ENCODE results near the gene FAM193B. TPM values are rescaled to one million over a fixed set of nuclear protein-coding genes. Genes with fewer than 3 reads are reported as not detected.
A peak's percentile ranks its signal among the peaks of the same experiment; 100 is the strongest.

FAM193B gene
- total and polyA plus RNA-seq, 4 experiments from 2014 or later, result 1.9 to 252 (median 120) TPM

GRCh38 chr5:177600508-177601018 is 46.2 kb upstream of the FAM193B start:
- peak in 1 of 5 donors; percentile 15 for DNase-seq
- POLR2A ChIA-PET (ENCODE audit: partially characterized antibody), result interaction anchor here (1.0 to 2.8 kb wide), 5 partner anchors 8 to 604 kb away, joined by 3 to 10 read pairs (median 3); partner anchors contain the start of genes HNRNPAB, NHP2 and TMED9
- Mint-ChIP-seq H3K4me3 (peak overlapping the region; percentile 92 to 99 (median 94)), H3K9me3 (peaks cover 0 to 3% (median 0%) of the 10 kb centered on the region in 8 donors), H3K27ac (peak overlapping the region; percentile 84 to 99 (median 94)), H3K27me3 (no peaks in the 10 kb centered on the region), H3K4me1 (peaks cover 18 to 46% (median 35%) of the 10 kb centered on the region in 4 donors), H3K36me3 (peaks cover 10 to 36% of the 10 kb centered on the region in 2 donors)
- no peaks in the 10 kb centered on the region for H3K9me3 ChIP-seq (ENCODE audit: control insufficient read depth in 1 of 2, low read length in 2 of 2)
- peak overlapping the region; percentile 79 to 87 for H3K4me3 ChIP-seq (ENCODE audit: low read length in 2 of 2)
- CTCF ChIA-PET (ENCODE audit: partially characterized antibody), result no interaction called here
- intact Hi-C loops (cut with micrococcal nuclease), result loop anchor here (1.0 kb wide), 3 partner anchors 8 to 83 kb away; partner anchors contain the start of genes FAM193B and TMED9
- H3K36me3 ChIP-seq (ENCODE audit: insufficient read depth, low read length), result peaks cover 4% of the 10 kb centered on the region
- H3K27me3 ChIP-seq (ENCODE audit: insufficient read depth, low read length), result no peaks in the 10 kb centered on the region
- peak overlapping the region; percentile 60 for H3K27ac ChIP-seq (ENCODE audit: low read depth, low read length)
- peaks cover 29% of the 10 kb centered on the region for H3K4me1 ChIP-seq (ENCODE audit: insufficient read depth, low read length)

DNA sequence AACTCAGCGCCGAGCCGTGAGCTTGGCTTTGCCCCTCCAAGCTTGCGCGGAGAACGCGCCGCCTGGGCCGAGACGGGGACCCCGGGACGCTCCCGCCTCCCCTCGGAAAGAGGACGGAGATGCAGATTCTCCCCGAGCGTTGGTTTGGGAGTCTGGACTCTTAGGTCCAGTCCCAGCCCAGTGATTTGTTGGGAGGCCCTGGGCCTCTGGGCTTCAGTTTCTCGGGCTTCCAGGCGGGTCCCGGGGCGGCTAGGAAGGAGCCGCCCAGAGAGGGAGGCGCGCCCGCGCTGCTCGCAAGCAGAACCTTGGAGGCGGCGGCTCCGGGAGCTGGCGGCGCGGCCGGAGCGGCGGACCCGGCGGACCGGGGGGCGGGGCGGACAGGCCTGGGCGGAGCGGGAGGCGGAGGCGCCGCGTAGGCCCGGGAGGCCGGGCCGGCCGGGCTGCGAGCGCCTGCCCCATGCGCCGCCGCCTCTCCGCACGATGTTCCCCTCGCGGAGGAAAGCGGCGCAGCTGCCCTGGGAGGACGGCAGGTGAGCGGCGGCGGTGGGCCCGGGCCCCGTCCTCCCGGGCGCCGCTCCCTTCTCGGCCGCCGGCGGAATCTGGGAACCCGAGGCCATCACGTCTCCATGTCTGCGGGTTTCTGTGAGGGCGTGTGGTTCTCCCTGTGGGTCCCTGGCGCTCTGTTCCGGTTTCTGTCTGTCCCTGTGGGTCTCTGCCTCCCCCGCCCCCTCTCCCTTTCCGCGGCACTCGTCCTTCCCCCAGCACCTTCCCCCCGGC is 45.6 kb upstream of the FAM193B start, which contains the start of gene B4GALT7:
B4GALT7 (plus strand) TSS at position 402 of the 777 bp plus-strand sequence; CDS start at position 481, 79 bp downstream.
- Histone ChIP-seq H3K9me3 (ENCODE audit: control insufficient read depth in 1 of 2, low read length in 2 of 2) (no peaks in the 10 kb centered on the region), H3K4me1 (ENCODE audit: insufficient read depth, low read length) (peaks cover 29% of the 10 kb centered on the region), H3K36me3 (ENCODE audit: insufficient read depth, low read length) (peaks cover 10% of the 10 kb centered on the region), H3K4me3 (ENCODE audit: low read length in 2 of 2) (peak within 1 kb of the TSS; percentile 79 to 87), H3K27me3 (ENCODE audit: insufficient read depth, low read length) (no peaks in the 10 kb centered on the region), H3K27ac (ENCODE audit: low read depth, low read length) (peak within 1 kb of the TSS; percentile 63)
- no peaks in the 10 kb centered on the region for H3K27me3 Mint-ChIP-seq
- H3K4me1 Mint-ChIP-seq, result peaks cover 17 to 46% (median 34%) of the 10 kb centered on the region in 4 donors
- H3K36me3 Mint-ChIP-seq, result peaks cover 12 to 33% of the 10 kb centered on the region in 2 donors
- peak within 1 kb of the TSS; percentile 85 to 99 (median 94) for H3K27ac Mint-ChIP-seq
- H3K4me3 Mint-ChIP-seq, result peak within 1 kb of the TSS; percentile 92 to 99 (median 94)
- intact Hi-C loops (cut with micrococcal nuclease), result loop anchor here (1.0 kb wide), 3 partner anchors 8 to 83 kb away; partner anchors contain the start of genes FAM193B and TMED9
- DNase-seq, result peak; percentile 72 to 85 (median 83)
- peaks cover 0 to 3% (median 0%) of the 10 kb centered on the region in 8 donors for H3K9me3 Mint-ChIP-seq
- ChIA-PET CTCF (ENCODE audit: partially characterized antibody) (interaction anchor here (0.6 to 1.1 kb wide), 3 partner anchors 9 to 348 kb away, joined by 3 to 4 read pairs (median 3); no protein-coding TSS in a partner anchor), POLR2A (ENCODE audit: partially characterized antibody) (interaction anchor here (0.6 to 2.8 kb wide), 11 partner anchors 8 to 604 kb away, joined by 3 to 10 read pairs (median 3); partner anchors contain the start of genes DDX41, HNRNPAB, LMAN2 and NHP2)

- Histone ChIP-seq H3K27me3 (ENCODE audit: insufficient read depth, low read length) (no peaks in the 10 kb centered on the region), H3K9me3 (ENCODE audit: control insufficient read depth in 1 of 2, low read length in 2 of 2) (no peaks in the 10 kb centered on the region), H3K4me1 (ENCODE audit: insufficient read depth, low read length) (peaks cover 38% of the 10 kb centered on the region), H3K36me3 (ENCODE audit: insufficient read depth, low read length) (peaks cover 24% of the 10 kb centered on the region), H3K4me3 (ENCODE audit: low read length in 2 of 2) (no peak overlapping the region), H3K27ac (ENCODE audit: low read depth, low read length) (no peak overlapping the region)
- ChIA-PET POLR2A (ENCODE audit: partially characterized antibody) (interaction anchor here (0.7 to 2.8 kb wide), 3 partner anchors 9 to 606 kb away, joined by 3 to 8 read pairs (median 6); partner anchors contain the start of genes HNRNPAB and LMAN2), CTCF (ENCODE audit: partially characterized antibody) (interaction anchor here (1.0 to 2.4 kb wide), 3 partner anchors 9 to 209 kb away, joined by 3 to 7 read pairs (median 3); no protein-coding TSS in a partner anchor)
- peaks cover 0 to 3% (median 0%) of the 10 kb centered on the region in 8 donors for H3K9me3 Mint-ChIP-seq
- H3K36me3 Mint-ChIP-seq, result peaks cover 26 to 40% of the 10 kb centered on the region in 2 donors
- peak overlapping the region; percentile 60 to 87 (median 80) for H3K4me3 Mint-ChIP-seq
- intact Hi-C loops (cut with micrococcal nuclease), result no loop called here
- H3K27ac Mint-ChIP-seq, result peak overlapping the region in 6 of 7 donors; percentile 36 to 85 (median 50)
- H3K27me3 Mint-ChIP-seq, result no peaks in the 10 kb centered on the region
- peaks cover 21 to 46% (median 37%) of the 10 kb centered on the region in 4 donors for H3K4me1 Mint-ChIP-seq
- DNase-seq, result no peak
Observed at GRCh38 chr5:177598477-177598876, 44.1 kb upstream of the FAM193B start.

- Mint-ChIP-seq H3K4me3 (peak overlapping the region in 1 of 8 donors; percentile 45), H3K27ac (peak overlapping the region in 3 of 7 donors; percentile 3 to 49 (median 30)), H3K9me3 (peaks cover 0 to 3% (median 0%) of the 10 kb centered on the region in 8 donors), H3K36me3 (peaks cover 32 to 39% of the 10 kb centered on the region in 2 donors), H3K4me1 (peaks cover 28 to 56% (median 42%) of the 10 kb centered on the region in 4 donors), H3K27me3 (no peaks in the 10 kb centered on the region)
- intact Hi-C loops (cut with micrococcal nuclease), result no loop called here
- H3K4me3 ChIP-seq (ENCODE audit: low read length in 2 of 2), result no peak overlapping the region
- ChIA-PET POLR2A (ENCODE audit: partially characterized antibody) (interaction anchor here (0.8 kb wide), 1 partner anchor 10 kb away, joined by 3 read pairs; no protein-coding TSS in a partner anchor), CTCF (ENCODE audit: partially characterized antibody) (interaction anchor here (2.4 kb wide), 1 partner anchor 11 kb away, joined by 7 read pairs; no protein-coding TSS in a partner anchor)
- H3K27ac ChIP-seq (ENCODE audit: low read depth, low read length), result no peak overlapping the region
- H3K4me1 ChIP-seq (ENCODE audit: insufficient read depth, low read length), result peaks cover 44% of the 10 kb centered on the region
- H3K36me3 ChIP-seq (ENCODE audit: insufficient read depth, low read length), result peaks cover 27% of the 10 kb centered on the region
- no peaks in the 10 kb centered on the region for H3K27me3 ChIP-seq (ENCODE audit: insufficient read depth, low read length)
- no peak for DNase-seq
- no peaks in the 10 kb centered on the region for H3K9me3 ChIP-seq (ENCODE audit: control insufficient read depth in 1 of 2, low read length in 2 of 2)
Observed at GRCh38 chr5:177596775-177597238, 42.4 kb upstream of the FAM193B start.

- Histone ChIP-seq H3K4me3 (ENCODE audit: low read length in 2 of 2) (no peak overlapping the region), H3K27me3 (ENCODE audit: insufficient read depth, low read length) (no peaks in the 10 kb centered on the region), H3K4me1 (ENCODE audit: insufficient read depth, low read length) (peaks cover 45% of the 10 kb centered on the region), H3K36me3 (ENCODE audit: insufficient read depth, low read length) (peaks cover 27% of the 10 kb centered on the region), H3K9me3 (ENCODE audit: control insufficient read depth in 1 of 2, low read length in 2 of 2) (no peaks in the 10 kb centered on the region), H3K27ac (ENCODE audit: low read depth, low read length) (no peak overlapping the region)
- Mint-ChIP-seq H3K27ac (peak overlapping the region in 4 of 7 donors; percentile 17 to 49 (median 34)), H3K27me3 (no peaks in the 10 kb centered on the region), H3K4me3 (peak overlapping the region in 4 of 8 donors; percentile 10 to 47 (median 25)), H3K9me3 (peaks cover 0 to 3% (median 0%) of the 10 kb centered on the region in 8 donors), H3K4me1 (peaks cover 31 to 57% (median 43%) of the 10 kb centered on the region in 4 donors), H3K36me3 (peaks cover 32 to 39% of the 10 kb centered on the region in 2 donors)
- intact Hi-C loops (cut with micrococcal nuclease), result no loop called here
- CTCF ChIA-PET (ENCODE audit: partially characterized antibody), result interaction anchor here (0.9 to 2.4 kb wide), 2 partner anchors 11 kb away, joined by 3 to 7 read pairs; no protein-coding TSS in a partner anchor
- no peak for DNase-seq
- POLR2A ChIA-PET (ENCODE audit: partially characterized antibody), result interaction anchor here (0.8 kb wide), 1 partner anchor 10 kb away, joined by 3 read pairs; no protein-coding TSS in a partner anchor
Observed at GRCh38 chr5:177595991-177596774, 41.8 kb upstream of the FAM193B start.

DNA sequence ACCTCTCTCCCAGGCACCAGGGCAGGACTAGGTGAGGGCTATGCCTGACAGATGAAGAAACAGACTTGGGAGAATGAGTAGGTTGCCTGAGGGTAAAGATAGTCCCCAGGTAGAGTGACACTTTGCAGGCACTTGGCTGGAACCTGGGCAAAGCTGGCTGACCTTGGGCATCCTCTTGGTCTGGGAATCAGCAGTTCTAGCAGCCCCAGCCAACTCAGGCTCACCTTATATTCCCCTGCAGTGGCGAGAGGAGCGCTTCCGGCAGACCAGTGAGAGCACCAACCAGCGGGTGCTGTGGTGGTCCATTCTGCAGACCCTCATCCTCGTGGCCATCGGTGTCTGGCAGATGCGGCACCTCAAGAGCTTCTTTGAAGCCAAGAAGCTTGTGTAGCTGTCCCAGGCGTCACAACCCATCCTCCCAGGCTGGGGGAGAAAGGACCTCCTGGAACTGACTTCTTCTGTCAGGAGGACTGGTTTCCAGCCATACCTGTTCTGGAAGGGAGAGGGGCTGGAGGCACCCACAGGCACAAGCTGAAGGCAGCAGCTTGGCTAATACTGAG is 40.7 kb upstream of the FAM193B start:
- Histone ChIP-seq H3K27me3 (ENCODE audit: insufficient read depth, low read length) (no peaks in the 10 kb centered on the region), H3K36me3 (ENCODE audit: insufficient read depth, low read length) (peaks cover 27% of the 10 kb centered on the region), H3K4me3 (ENCODE audit: low read length in 2 of 2) (no peak overlapping the region), H3K9me3 (ENCODE audit: control insufficient read depth in 1 of 2, low read length in 2 of 2) (no peaks in the 10 kb centered on the region), H3K27ac (ENCODE audit: low read depth, low read length) (no peak overlapping the region), H3K4me1 (ENCODE audit: insufficient read depth, low read length) (peaks cover 34% of the 10 kb centered on the region)
- Mint-ChIP-seq H3K9me3 (peaks cover 0 to 2% (median 0%) of the 10 kb centered on the region in 8 donors), H3K27me3 (peaks cover 4 to 6% of the 10 kb centered on the region in 2 donors), H3K4me1 (peaks cover 23 to 47% (median 35%) of the 10 kb centered on the region in 4 donors), H3K4me3 (peak overlapping the region in 1 of 8 donors; percentile 3), H3K27ac (no peak overlapping the region), H3K36me3 (peaks cover 32 to 34% of the 10 kb centered on the region in 2 donors)
- no peak for DNase-seq
- POLR2A ChIA-PET (ENCODE audit: partially characterized antibody), result interaction anchor here (1.4 kb wide), 1 partner anchor 41 kb away, joined by 3 read pairs; no protein-coding TSS in a partner anchor
- intact Hi-C loops (cut with micrococcal nuclease), result no loop called here
- CTCF ChIA-PET (ENCODE audit: partially characterized antibody), result interaction anchor here (0.9 kb wide), 1 partner anchor 12 kb away, joined by 3 read pairs; no protein-coding TSS in a partner anchor

Data from CD4-positive, alpha-beta memory T cell (primary cell).